Activated naive CD4-positive, alpha-beta T cell treated with anti-CD3 and anti-CD28 coated beads for 36 hours (primary cell): Measurements from ENCODE around the gene KIF26B. TPM values are rescaled to one million over a fixed set of nuclear protein-coding genes. Genes with fewer than 3 reads are reported as not detected.

ENCODE experiments used
- CTCF ChIA-PET: fragments of 350-600 bp; sonication (Branson Sonifier 250); formaldehyde crosslinking; loops from one replicate; lab custom pipeline; 2021; ENCODE audit warnings: antibody characterized with exemption; lab: Charles Lee
- DNase-seq: peaks from one replicate; pipeline ENCODE4 v3.0.0-alpha.2; 2020
- H3K27ac Mint-ChIP-seq: one replicate; pipeline ENCODE4 v1.8.0; 2021; ENCODE audit warnings: mild to moderate bottlenecking, mixed read lengths
- H3K27me3 Mint-ChIP-seq: one replicate; pipeline ENCODE4 v1.8.0; 2021; ENCODE audit warnings: low read depth, mixed read lengths
- H3K36me3 Mint-ChIP-seq: one replicate; pipeline ENCODE4 v1.8.0; 2021; ENCODE audit warnings: low read depth, mixed read lengths
- H3K4me1 Mint-ChIP-seq: one replicate; pipeline ENCODE4 v1.8.0; 2021; ENCODE audit warnings: low read depth, mixed read lengths
- H3K4me3 Mint-ChIP-seq: one replicate; pipeline ENCODE4 v1.8.0; 2021; ENCODE audit warnings: mild to moderate bottlenecking, moderate library complexity, mixed read lengths
- H3K9me3 Mint-ChIP-seq: one replicate; pipeline ENCODE4 v1.8.0; 2021; ENCODE audit warnings: mixed read lengths
- intact Hi-C: fragments of 100-400 bp; cut with micrococcal nuclease; formaldehyde crosslinking; loops from one replicate; pipeline ENCODE4 v1.15.1; 2023
- total RNA-seq, 2 experiments: library from RNA; stranded (reverse); gene quantifications; one replicate each; pipeline ENCODE4 v1.2.3, GENCODE V29; 2021

Gene KIF26B
- total RNA-seq, 2 experiments from 2014 or later = 0.05 TPM; not detected in 1

DNA sequence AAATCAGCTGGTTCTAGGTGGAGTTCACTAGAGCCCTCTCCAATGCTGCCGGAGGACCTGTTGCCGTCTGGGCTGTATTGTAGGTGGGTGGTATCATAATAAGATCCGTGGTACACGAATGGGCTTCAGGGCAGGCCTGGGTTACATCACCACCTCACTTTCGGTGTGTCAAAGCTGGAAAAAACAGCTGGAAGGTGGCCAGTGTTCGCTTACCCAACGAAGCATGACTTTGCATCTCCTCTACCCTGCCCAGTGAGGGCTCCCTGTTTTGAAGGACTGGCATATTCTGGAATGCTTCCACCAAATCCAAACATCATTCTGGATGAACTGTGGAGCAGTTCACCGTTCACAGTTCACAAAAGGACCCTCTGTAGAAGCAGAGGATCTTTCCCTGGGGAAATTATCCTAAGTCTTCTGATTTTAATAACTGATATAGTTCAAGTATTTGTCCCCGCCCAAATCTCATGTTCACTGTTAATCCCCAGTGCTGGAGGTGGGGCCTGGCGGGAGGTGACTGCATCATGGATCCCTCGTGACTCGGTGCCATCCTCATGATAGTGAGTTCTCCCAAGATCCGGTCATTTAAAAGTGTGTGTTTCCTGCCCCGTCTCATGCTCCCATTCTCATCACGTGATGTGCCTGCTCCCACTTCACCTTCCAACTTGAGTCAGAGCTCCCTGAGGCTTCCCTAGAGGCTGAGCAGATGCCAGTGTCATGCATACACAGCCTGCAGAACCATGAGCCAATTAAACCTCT lies 429.0 kb downstream of the KIF26B start:
- CTCF ChIA-PET = no interaction called here

DNA sequence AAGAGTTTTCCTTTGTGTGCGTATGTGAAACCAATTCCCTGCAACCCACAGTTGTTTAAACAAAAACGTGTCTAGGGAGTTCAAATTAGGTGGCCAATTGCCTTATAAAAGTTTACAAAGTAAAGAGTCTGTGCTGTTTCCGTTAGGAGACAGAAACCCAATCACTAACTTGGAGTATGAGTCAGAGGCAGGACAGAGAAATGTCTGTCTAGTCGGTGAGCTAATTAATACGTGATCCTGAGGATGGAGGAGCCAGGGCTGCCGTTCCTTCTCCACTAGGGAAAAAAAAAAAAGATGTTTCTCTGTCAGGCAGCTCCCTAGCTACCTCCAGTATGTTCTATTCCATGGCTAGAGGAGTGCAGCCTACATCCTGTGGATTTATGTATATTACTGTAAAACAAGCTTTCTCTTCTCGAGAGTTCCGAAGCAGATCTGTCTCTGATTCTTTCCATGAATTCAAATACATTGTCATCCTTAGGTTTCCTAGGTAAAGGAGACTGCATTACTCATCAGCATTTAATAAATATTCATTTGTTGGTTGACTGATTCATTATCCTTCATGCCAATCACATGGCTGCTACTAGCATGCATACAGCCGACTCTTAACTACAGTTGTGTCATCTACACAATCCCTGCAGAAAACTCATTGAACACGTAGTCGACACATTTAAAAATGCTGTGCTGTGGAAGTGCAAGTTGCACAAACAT lies 430.6 kb downstream of the KIF26B start:
- Mint-ChIP-seq H3K36me3 (no peaks in the 10 kb centered on the region), H3K4me1 (no peaks in the 10 kb centered on the region), H3K27me3 (no peaks in the 10 kb centered on the region), H3K27ac (no peak overlapping the region), H3K4me3 (no peak overlapping the region), H3K9me3 (no peaks in the 10 kb centered on the region)
- intact Hi-C loops = no loop called here
- no peak for DNase-seq
- CTCF ChIA-PET = no interaction called here

More for the DNA sequence above, 429.0 kb downstream of the KIF26B start:
- no peaks in the 10 kb centered on the region for H3K4me1 Mint-ChIP-seq
- H3K27me3 Mint-ChIP-seq = peaks cover 5% of the 10 kb centered on the region
- no peaks in the 10 kb centered on the region for H3K36me3 Mint-ChIP-seq
- H3K27ac Mint-ChIP-seq = no peak overlapping the region
- DNase-seq = no peak
- no peak overlapping the region for H3K4me3 Mint-ChIP-seq
- no peaks in the 10 kb centered on the region for H3K9me3 Mint-ChIP-seq
- intact Hi-C loops = no loop called here

DNA sequence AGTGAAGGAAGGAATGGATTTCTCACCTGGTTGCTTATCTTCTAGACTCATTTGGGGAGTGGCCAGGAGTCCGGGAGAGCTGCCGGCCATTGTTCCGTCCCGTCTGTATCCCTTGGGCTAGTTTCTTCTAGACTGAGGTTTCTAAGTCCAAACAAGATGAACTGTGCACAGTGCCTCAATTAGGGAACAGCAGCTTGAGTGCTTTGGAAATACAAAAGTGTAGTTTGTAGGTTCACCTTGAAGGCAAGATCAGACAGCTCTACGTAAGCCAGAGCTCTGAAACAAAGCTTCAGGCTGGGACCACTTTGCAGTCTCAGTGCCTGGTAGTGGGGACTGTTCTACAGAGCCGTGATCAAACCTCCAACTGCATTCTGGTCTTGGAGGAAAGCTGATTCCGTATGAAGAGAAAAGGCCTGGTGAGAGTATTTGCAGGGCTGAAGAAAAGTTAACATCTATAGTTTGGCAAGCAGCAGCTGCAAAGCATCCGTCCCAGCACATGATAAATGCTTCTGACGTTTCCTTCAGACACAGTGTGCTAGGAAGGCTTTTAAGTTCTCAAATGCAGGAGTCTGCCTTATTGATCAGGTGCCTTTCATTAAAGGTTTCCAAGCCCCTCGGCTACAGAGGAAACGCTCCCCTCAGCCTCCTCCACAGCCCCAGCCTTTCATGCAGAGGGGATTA lies 432.8 kb downstream of the KIF26B start:
- DNase-seq = no peak
- Mint-ChIP-seq H3K27me3 (no peaks in the 10 kb centered on the region), H3K36me3 (no peaks in the 10 kb centered on the region), H3K4me1 (no peaks in the 10 kb centered on the region), H3K4me3 (no peak overlapping the region), H3K9me3 (no peaks in the 10 kb centered on the region), H3K27ac (no peak overlapping the region)
- CTCF ChIA-PET = no interaction called here
- intact Hi-C loops = no loop called here

DNA sequence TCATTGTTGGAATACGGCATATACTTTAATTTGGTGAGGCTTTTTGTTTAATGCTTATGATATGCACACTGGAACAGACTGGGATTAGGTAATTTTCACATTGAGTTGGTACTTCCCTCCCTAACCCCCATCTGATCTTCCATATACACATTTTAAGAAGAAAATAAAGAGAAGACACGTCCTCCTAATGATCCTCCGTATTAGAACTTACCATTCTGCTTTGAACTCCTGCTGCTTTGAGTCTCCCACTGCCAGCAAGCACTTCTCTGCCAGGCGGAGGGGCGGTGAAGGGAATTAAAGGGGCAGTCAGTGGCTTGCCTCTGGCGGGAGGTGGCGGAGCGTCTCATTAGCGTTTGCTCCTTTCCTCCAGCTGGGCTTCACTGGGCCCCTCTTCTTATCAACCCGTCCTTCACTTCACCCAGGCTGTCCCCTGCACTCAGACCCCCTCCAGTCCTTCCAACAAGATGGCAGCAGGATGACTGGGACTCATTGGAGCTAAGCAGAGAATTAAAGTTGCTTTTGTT lies 433.4 kb downstream of the KIF26B start:
- Mint-ChIP-seq H3K27ac (no peak overlapping the region), H3K27me3 (no peaks in the 10 kb centered on the region), H3K9me3 (no peaks in the 10 kb centered on the region), H3K36me3 (no peaks in the 10 kb centered on the region), H3K4me3 (no peak overlapping the region), H3K4me1 (no peaks in the 10 kb centered on the region)
- no peak for DNase-seq
- intact Hi-C loops = no loop called here
- CTCF ChIA-PET = no interaction called here

DNA sequence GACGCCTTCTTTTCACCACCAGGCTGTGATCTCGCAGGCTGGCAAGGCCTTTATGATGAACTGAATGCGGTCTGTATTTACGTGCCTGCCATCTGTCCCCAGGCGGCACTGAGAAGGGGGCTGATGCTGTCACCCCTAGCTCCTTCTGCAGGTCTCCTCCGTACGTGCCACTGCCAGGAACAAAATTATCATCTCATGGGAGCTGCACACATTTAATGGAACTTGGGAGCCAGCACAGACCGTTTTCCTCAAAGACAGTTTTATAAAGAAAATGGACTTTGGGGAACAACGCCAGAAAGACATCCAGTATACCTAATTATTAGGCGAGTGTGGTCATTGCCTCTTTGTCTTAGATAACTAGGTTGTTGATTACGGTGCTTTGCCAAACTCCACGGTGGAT lies 434.5 kb downstream of the KIF26B start:
- Mint-ChIP-seq H3K4me3 (no peak overlapping the region), H3K9me3 (peaks cover 1% of the 10 kb centered on the region), H3K27me3 (no peaks in the 10 kb centered on the region), H3K36me3 (no peaks in the 10 kb centered on the region), H3K4me1 (no peaks in the 10 kb centered on the region), H3K27ac (no peak overlapping the region)
- CTCF ChIA-PET = no interaction called here
- DNase-seq = no peak
- intact Hi-C loops = no loop called here

DNA sequence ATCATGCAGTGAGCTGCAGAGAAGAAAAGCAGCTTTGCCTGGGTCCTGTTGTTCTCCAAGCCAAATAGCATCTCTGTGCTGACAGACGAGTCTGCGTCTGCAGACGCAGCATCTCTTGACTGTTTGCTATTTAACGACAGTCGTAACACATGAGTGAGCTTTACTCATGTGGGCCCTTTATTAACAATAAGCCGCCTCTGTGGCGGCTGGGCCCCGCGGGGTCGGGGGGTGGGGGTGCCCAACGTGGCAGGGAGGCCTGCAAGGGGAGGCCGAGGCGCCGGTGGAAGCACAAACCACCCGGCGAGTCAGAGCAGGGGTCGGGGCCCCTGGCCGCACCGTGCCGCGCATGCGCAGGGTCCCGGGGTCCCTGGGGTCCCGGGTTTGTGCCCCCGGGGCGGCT lies 435.1 kb downstream of the KIF26B start:
- intact Hi-C loops = no loop called here
- H3K9me3 Mint-ChIP-seq = peaks cover 3% of the 10 kb centered on the region

DNA sequence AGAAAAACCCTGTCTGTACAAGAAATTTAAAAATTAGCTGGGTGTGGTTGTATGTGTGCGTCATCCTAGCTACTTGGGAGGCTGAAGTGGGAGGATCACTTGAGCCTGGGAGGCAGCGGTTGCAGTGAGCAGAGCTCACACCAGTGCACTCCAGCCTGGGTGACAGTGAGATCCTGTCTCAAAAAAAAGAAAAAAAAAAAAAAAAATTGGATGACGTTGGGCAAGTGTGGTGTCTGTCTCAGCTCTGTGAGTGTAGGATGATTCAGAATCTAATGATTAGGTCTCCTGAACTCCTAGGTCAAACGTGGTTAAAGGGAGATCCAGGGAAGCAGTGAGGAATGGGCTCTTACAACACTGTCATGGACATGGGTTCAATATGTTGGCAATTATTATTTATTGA lies 435.9 kb downstream of the KIF26B start:
- Mint-ChIP-seq H3K27ac (no peak overlapping the region), H3K27me3 (no peaks in the 10 kb centered on the region), H3K4me1 (no peaks in the 10 kb centered on the region), H3K4me3 (no peak overlapping the region), H3K9me3 (peaks cover 3% of the 10 kb centered on the region), H3K36me3 (no peaks in the 10 kb centered on the region)
- DNase-seq = no peak
- CTCF ChIA-PET = interaction anchor here (0.6 kb wide), 1 partner anchor 612 kb away, joined by 3 read pairs; no protein-coding TSS in a partner anchor
- intact Hi-C loops = no loop called here

More for the DNA sequence above, 435.1 kb downstream of the KIF26B start:
- Mint-ChIP-seq H3K36me3 (no peaks in the 10 kb centered on the region), H3K27ac (no peak overlapping the region), H3K27me3 (no peaks in the 10 kb centered on the region), H3K4me3 (no peak overlapping the region), H3K4me1 (no peaks in the 10 kb centered on the region)
- no peak for DNase-seq
- CTCF ChIA-PET = no interaction called here

DNA sequence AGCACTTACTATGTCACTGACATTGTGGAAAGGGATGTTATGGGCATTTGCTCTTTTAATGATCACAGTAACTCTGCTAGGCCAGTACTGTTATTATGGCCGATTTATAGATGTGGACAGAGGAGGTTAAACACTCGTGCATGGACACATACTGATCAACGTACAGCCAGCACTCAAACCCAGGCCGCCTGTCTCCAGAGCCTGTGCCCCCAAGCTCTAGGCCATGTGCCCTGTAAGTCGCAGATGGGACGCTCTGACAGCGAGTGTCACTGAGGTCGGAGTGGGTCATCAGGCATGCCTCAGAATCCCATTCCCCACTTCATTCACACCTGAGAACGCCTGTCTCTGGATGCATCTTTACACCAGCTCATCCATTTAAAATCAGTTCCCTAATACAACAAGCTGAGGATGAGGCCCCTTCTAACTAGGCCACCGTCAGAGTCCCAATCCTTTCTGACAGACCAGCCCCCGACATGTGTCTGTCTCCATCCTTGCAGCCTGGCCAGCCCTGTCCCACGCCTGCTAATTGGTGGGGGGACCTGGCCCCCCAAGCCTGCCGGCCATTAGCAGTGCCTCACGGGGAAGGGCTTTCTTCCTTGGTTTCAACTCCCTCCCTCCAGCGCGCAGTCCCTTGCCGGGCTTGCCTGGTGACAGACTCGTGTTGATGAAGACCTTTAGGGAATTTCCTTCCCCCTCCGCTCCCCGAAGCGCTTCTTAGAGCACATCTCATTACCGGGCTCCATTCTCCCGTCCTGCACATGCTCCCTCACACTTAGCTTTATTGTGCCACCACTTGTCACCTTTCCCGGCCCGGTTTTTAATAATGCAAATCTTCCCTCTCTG lies 436.8 kb downstream of the KIF26B start:
- intact Hi-C loops = no loop called here
- Mint-ChIP-seq H3K36me3 (no peaks in the 10 kb centered on the region), H3K27me3 (no peaks in the 10 kb centered on the region), H3K9me3 (peaks cover 3% of the 10 kb centered on the region), H3K27ac (no peak overlapping the region), H3K4me1 (no peaks in the 10 kb centered on the region), H3K4me3 (no peak overlapping the region)
- CTCF ChIA-PET = interaction anchor here (0.6 kb wide), 1 partner anchor 611 kb away, joined by 3 read pairs; no protein-coding TSS in a partner anchor
- DNase-seq = no peak

DNA sequence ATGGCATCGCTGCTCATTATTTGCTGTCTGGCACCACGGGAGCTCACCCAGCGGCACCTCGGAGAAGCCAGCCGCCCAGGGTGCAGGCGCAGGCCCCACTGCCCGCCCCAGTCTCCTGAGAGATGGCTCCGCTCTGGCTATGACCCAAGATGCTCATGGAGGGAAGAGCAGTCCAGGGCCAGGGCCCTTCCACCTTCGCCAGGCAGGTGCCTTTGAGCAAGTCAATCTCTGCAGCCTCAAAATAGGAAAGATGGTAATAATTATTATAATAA lies 437.3 kb downstream of the KIF26B start:
- no peak overlapping the region for H3K4me3 Mint-ChIP-seq
- H3K9me3 Mint-ChIP-seq = peaks cover 3% of the 10 kb centered on the region
- no peak overlapping the region for H3K27ac Mint-ChIP-seq
- CTCF ChIA-PET = no interaction called here
- DNase-seq = no peak
- H3K36me3 Mint-ChIP-seq = no peaks in the 10 kb centered on the region
- no peaks in the 10 kb centered on the region for H3K27me3 Mint-ChIP-seq
- intact Hi-C loops = no loop called here
- no peaks in the 10 kb centered on the region for H3K4me1 Mint-ChIP-seq

DNA sequence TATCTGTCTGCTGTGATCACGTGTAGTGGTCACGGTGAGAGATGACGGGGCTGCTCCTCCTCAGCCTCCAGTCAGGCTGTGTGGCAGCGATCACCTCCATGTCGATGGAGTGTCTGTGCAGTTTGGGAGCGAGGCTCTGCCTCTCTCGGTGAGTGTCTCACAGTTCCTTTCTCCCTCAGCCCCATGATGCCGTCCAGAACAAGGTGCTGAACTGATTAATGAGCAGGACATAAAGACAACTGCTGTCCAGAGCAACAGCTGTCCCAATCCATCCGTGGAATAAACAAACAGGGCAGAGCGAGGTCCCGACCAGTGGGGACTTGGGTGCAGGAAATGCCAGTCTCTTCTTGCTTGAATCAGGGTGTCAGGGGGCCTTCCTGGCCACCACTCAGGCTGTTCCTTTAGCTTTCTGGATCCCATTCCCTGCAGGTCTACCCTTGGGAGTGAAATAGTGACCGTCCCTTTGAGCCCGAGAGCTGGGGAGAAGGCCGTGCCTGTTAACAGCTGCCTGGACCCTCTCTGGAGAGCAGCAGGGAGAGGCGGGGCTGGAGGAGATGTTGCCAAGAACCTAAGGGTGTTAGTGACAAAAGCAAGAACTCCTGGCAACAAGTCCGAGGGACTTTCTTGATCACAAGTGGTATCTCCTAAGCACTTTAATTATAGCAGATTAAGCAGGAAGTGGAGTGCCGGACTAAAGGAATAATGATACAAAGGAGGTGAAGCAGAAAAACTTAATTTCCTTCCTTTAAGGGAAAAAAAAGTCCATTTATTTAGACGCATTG lies 443.9 kb downstream of the KIF26B start:
- CTCF ChIA-PET = no interaction called here
- peaks cover 3% of the 10 kb centered on the region for H3K9me3 Mint-ChIP-seq
- H3K27me3 Mint-ChIP-seq = peaks cover 4% of the 10 kb centered on the region
- no peaks in the 10 kb centered on the region for H3K36me3 Mint-ChIP-seq
- intact Hi-C loops = no loop called here
- H3K4me1 Mint-ChIP-seq = no peaks in the 10 kb centered on the region
- no peak overlapping the region for H3K4me3 Mint-ChIP-seq
- no peak overlapping the region for H3K27ac Mint-ChIP-seq
- DNase-seq = no peak

DNA sequence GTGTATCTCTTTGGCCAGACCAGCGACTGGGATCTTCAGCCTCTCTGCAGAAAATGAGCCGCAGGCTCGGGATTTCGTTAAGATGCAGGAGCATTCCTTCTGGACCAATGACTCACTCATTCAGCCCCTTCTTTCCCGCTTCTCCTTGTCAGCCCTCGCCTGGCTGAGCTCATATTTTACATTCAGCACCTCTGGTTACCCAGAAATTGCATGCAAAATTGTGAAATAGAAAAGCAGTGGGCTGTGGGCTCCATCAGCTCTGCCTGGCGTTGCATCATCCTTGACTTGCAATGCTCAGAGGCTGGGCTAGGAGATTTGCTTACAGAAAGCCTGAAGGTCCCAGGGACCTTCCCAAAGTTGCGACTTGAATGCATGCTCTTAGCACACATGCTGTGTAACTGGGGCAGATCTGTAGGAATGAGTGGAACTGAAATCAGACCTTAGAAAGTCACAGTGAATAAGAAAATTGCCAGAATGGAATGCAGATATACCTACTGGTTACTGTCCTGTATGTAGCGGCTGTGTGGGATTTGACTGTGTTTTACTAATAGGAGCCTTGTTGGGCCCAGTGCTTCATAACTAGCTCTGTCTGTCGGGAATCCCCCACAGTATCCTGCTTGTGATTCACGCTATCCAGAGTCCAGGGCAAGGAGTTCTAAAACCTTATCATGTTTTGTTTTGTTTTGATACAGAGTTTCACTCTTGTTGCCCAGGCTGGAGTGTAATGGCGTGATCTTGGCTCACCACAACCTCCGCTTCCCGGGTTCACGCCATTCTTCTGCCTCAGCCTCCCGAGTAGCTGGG lies 444.8 kb downstream of the KIF26B start:
- no peaks in the 10 kb centered on the region for H3K36me3 Mint-ChIP-seq

More for the DNA sequence above, 444.8 kb downstream of the KIF26B start:
- CTCF ChIA-PET = no interaction called here
- intact Hi-C loops = no loop called here
- no peak overlapping the region for H3K4me3 Mint-ChIP-seq
- no peak overlapping the region for H3K27ac Mint-ChIP-seq
- H3K9me3 Mint-ChIP-seq = peaks cover 2% of the 10 kb centered on the region
- no peaks in the 10 kb centered on the region for H3K4me1 Mint-ChIP-seq
- H3K27me3 Mint-ChIP-seq = peaks cover 4% of the 10 kb centered on the region
- DNase-seq = no peak
